Activated T-cell treated with anti-CD3 and anti-CD28 coated beads, Interleukin-2, amount 50 U/mL, for 4 hours (primary cell): ENCODE results near the gene CCDC78. TPM values are rescaled to one million over a fixed set of nuclear protein-coding genes. Genes with fewer than 3 reads are reported as not detected.

Experiments
- ATAC-seq, 2 donors: fragments of 200-7000 bp; cut with Tn5 transposase; one replicate each; pipeline ENCODE4 v1.10.0; 2021
- DNase-seq: peaks from one replicate; pipeline ENCODE4 v3.0.0-alpha.2; 2020
- H3K27me3 Mint-ChIP-seq: one replicate; pipeline ENCODE4 v1.8.0; 2021; ENCODE audit warnings: low read depth, mixed read lengths
- H3K36me3 Mint-ChIP-seq: one replicate; pipeline ENCODE4 v1.8.0; 2022; ENCODE audit warnings: mixed read lengths; ENCODE audit not compliant: insufficient read depth
- H3K4me1 Mint-ChIP-seq: one replicate; pipeline ENCODE4 v1.8.0; 2021; ENCODE audit warnings: low read depth, mixed read lengths
- H3K4me3 Mint-ChIP-seq: one replicate; pipeline ENCODE4 v1.8.0; 2021; ENCODE audit warnings: mild to moderate bottlenecking, moderate library complexity, mixed read lengths
- H3K9me3 Mint-ChIP-seq: one replicate; pipeline ENCODE4 v1.8.0; 2021; ENCODE audit warnings: mixed read lengths
- total RNA-seq, 3 donors: library from RNA; stranded (reverse); gene quantifications; one replicate each; pipeline ENCODE4 v1.2.1, GENCODE V29; 2021

Gene CCDC78
- total RNA-seq, 3 donors from 2014 or later = 5.4 to 9.1 (median 7.0) TPM

DNA sequence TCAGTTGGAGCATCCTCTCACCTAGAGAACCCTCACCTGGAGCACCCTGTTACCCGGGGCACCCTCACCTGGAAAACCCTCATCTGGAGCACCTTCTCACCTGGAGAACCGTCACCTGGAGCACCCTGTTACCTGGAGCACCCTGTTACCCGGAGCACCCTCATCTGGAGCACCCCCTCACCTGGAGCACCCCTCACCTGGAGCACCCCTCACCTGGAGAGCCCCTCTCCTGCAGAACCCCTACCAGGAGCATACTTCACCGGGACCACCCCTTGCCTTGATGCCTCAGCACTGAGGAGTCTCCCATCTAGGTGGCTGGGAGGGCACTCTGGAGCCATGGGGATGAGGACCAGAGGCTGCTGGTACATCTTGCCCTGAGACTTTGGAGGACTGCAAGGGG, 17.3 kb downstream of the CCDC78 start:
- no peak overlapping the region for H3K4me3 Mint-ChIP-seq
- peaks cover 2% of the 10 kb centered on the region for H3K4me1 Mint-ChIP-seq
- ATAC-seq (no peak), DNase-seq (no peak)
- H3K9me3 Mint-ChIP-seq = no peaks in the 10 kb centered on the region
- H3K27me3 Mint-ChIP-seq = peaks cover 49% of the 10 kb centered on the region
- H3K36me3 Mint-ChIP-seq = no peaks in the 10 kb centered on the region

DNA sequence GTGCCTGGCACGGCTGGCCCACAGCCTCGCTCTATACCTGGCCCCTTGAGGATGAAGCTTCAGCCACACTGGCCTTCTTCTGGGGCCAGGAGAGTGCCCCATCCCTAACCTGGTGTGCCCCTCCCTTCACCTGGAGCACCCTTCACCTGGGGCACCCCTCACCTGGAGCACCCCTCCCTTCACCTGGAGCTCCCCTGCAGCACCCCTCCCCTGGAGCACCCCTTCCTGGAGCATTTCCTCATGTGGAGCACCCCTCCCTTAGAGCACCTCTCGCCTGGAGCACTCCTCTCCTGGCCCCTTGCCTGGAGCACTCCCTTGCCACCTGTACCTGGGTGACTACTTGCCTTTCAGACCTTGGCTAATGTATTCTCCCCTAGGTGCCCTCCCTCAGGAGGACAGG, 18.2 kb downstream of the CCDC78 start:
- Mint-ChIP-seq H3K4me3 (no peak overlapping the region), H3K27me3 (peaks cover 50% of the 10 kb centered on the region), H3K36me3 (no peaks in the 10 kb centered on the region), H3K9me3 (no peaks in the 10 kb centered on the region), H3K4me1 (peaks cover 2% of the 10 kb centered on the region)
- ATAC-seq = no peak
- DNase-seq = no peak

DNA sequence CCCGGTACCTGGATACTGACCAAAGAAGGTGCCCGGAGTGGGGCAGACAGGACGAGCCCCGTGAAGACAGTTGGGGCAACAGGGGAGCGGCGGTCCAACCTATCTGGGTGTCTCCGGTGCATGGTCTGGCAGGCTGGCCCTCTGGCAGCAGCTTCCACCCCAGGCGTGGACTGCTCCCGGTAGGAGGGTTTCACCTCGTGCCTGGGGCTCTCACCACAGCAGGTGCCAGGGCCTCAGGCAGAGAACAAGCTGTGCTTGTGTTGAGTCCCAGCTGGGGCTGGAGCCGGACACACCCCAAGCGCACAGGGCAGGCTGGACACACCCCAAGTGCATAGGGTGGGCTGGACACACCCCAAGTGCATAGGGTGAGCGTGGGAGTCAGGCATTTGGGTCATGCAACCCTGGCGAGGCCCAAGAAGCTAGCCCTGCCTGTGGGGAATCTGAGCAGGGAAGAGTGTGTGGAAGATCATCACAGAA, 19.1 kb downstream of the CCDC78 start:
- peaks cover 53% of the 10 kb centered on the region for H3K27me3 Mint-ChIP-seq

DNA sequence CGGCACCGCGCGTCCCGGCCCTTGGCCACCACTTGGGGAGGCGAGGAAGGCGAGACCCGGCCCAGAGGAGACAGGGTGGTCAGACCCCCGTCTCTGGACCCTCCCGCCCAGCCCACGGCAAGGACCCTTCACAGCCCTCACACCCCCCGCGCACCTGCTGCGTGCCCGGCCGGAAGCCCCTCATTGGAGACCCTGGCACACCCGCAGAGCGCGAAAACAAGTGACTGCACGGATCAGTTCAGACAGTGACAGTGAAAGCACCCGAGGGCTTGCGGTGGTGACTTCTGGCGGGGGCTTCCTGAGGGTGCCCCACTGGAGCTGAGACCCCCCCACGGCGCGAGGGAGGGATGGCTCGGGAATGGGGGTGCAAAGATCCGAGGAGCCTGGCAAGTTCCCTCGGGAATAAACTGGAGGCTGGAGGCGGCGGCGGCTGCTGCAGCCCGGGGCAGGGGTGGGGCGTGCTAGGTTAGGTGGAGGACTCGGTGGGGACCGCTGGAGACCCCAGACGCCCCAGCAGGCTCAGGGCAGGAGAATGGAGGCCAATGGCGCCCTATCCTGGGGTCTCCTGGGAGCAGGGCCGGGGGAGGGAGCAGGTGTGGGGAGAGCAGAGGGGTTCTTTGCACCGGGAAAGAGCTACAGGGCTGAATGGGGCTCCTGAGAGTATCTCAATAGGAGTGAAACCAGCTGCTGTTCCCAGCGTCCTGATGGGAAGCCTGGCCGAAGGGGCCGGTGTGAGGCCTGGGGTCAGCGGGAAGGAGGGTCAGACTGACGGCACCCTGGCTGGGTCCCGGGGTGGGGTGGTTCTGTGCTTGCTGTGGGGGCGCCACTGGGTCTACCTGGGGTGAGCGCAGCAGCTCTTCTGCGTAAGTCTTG, 19.8 kb downstream of the CCDC78 start:
- Mint-ChIP-seq H3K27me3 (peaks cover 56% of the 10 kb centered on the region), H3K9me3 (no peaks in the 10 kb centered on the region), H3K4me1 (peaks cover 4% of the 10 kb centered on the region), H3K4me3 (peak overlapping the region; percentile 56), H3K36me3 (no peaks in the 10 kb centered on the region)
- DNase-seq (no peak), ATAC-seq (peak in 1 of 2 donors; percentile 19)

More for the DNA sequence above, 19.1 kb downstream of the CCDC78 start:
- Mint-ChIP-seq H3K9me3 (no peaks in the 10 kb centered on the region), H3K4me3 (no peak overlapping the region), H3K36me3 (no peaks in the 10 kb centered on the region), H3K4me1 (peaks cover 4% of the 10 kb centered on the region)
- DNase-seq (no peak), ATAC-seq (no peak)

DNA sequence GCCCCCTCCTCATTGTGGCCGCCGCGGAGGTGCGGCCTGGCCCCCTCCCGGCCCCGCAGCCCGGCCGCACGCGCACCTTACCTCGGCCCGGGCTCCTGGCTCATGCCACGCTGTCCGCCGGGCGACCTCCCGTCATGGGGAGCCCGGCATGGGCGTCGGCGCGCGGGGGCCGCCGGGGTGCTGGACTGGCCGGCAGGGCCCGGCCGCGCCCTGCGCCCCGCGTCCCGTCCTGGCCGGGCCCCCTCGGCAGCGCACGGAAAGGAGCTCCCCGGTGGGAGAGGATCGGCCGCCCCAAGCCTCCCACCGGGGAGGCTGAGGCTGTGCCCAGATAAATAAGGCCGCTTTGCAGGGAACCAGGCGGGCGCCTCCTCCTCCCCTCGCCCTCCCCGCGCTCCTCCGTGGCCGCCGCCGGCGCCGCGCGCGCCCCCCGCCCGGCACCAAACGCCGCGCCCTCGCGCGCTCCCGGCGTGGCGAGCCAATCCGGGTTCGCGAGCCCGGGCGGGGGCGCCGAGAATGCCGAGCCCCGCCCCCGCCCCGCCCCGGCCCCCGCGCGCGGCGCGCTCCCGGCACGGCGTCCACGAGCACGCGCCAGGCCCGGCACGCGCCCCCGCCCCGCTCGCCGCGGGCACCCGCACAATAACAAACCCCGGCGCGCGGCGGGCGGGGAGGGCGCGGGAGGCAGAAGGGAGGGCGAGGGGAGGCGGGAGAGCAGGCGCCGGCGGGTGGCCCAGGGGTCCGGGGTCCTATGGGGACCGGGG, 20.6 kb downstream of the CCDC78 start, which contains the start of gene FBXL16:
FBXL16 (minus strand) TSS at position 371 of the 758 bp plus-strand sequence. CDS start 8,396 bp downstream, outside the sequence.
- Mint-ChIP-seq H3K9me3 (no peaks in the 10 kb centered on the region), H3K4me3 (peak within 1 kb of the TSS; percentile 56), H3K36me3 (no peaks in the 10 kb centered on the region), H3K4me1 (peaks cover 4% of the 10 kb centered on the region), H3K27me3 (peaks cover 55% of the 10 kb centered on the region)
- DNase-seq = no peak
- ATAC-seq = peak in 1 of 2 donors; percentile 5

DNA sequence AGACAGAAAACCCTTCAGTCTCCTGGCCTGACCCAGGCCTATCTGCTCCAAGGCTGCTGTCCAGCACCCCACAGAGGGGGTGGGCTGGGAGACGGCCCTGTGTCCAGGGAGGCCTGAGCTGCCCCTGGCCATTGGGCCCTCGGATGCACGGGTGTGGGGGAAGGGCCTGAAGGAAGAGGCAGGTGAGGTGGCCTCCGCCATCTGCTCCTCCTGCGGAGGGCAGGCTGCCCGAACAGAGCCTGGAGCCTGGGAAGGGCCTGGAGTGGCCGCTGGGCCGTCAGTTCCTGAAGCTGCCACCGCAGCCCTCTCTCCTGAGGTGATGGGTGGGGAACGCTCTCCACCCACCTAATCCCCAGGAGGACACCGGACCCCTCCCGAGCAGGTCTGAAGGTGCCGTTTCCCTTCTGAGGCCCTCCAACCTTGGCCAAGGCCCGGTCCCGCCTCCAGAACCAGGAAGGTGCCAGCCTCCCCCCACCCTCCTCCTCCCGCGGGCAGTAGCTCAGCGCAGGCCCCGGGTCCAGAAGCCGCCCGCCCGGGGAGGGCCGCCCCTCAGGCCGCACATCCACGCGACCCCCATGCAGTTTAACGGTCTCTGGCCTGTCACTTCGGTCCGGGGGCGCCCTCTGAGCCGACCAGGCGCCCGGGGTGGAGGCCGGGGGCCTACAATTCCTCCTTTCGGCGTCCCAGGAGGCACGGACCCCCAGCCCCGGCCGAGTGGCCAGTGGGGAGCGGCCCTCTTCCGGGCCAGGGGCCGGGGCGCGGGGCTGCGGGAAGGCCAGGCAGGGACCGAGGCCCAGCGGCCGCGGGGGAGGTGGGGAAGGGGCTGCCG, 21.5 kb downstream of the CCDC78 start:
- DNase-seq = no peak
- Mint-ChIP-seq H3K4me3 (no peak overlapping the region), H3K36me3 (no peaks in the 10 kb centered on the region), H3K27me3 (peaks cover 54% of the 10 kb centered on the region), H3K4me1 (peaks cover 7% of the 10 kb centered on the region), H3K9me3 (no peaks in the 10 kb centered on the region)
- no peak for ATAC-seq

DNA sequence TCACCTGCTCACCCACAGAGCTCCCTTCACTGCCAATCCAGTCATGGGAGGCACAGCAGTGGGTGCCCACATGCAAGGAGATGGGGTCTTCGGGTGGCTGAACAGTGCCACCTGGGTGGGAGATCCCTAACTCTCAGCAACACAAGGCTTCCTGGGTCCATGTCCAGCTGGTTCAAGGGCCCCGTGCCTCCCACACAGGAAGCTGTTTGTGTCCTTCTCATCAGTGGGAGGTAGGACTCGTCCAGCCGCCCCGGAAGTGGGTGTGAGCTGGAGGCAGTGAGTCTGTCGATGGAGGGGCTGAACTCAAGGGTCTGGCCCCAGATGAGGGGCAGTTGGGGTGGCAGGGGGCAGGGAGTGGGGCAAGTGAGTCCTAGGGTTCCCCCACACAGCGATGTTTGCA, 22.2 kb downstream of the CCDC78 start:
- Mint-ChIP-seq H3K36me3 (no peaks in the 10 kb centered on the region), H3K27me3 (peaks cover 47% of the 10 kb centered on the region), H3K4me1 (peaks cover 9% of the 10 kb centered on the region), H3K9me3 (no peaks in the 10 kb centered on the region), H3K4me3 (no peak overlapping the region)
- DNase-seq (no peak), ATAC-seq (no peak)

GRCh38 chr16:703406-703805, 22.8 kb downstream of the CCDC78 start:
- no peak for ATAC-seq
- Mint-ChIP-seq H3K36me3 (no peaks in the 10 kb centered on the region), H3K4me3 (no peak overlapping the region), H3K9me3 (no peaks in the 10 kb centered on the region), H3K4me1 (peaks cover 12% of the 10 kb centered on the region), H3K27me3 (peaks cover 41% of the 10 kb centered on the region)
- no peak for DNase-seq

- ATAC-seq (no peak), DNase-seq (no peak)
- H3K4me3 Mint-ChIP-seq = no peak overlapping the region
- H3K9me3 Mint-ChIP-seq = no peaks in the 10 kb centered on the region
- no peaks in the 10 kb centered on the region for H3K36me3 Mint-ChIP-seq
- H3K4me1 Mint-ChIP-seq = peaks cover 12% of the 10 kb centered on the region
- H3K27me3 Mint-ChIP-seq = peaks cover 32% of the 10 kb centered on the region
Measured at GRCh38 chr16:702341-702740, 23.9 kb downstream of the CCDC78 start.

- no peaks in the 10 kb centered on the region for H3K36me3 Mint-ChIP-seq
- no peak overlapping the region for H3K4me3 Mint-ChIP-seq
- ATAC-seq (peak; percentile 79), DNase-seq (peak; percentile 48)
- H3K4me1 Mint-ChIP-seq = peaks cover 15% of the 10 kb centered on the region
- H3K27me3 Mint-ChIP-seq = peaks cover 20% of the 10 kb centered on the region
- no peaks in the 10 kb centered on the region for H3K9me3 Mint-ChIP-seq
Measured at GRCh38 chr16:700684-701584, 25.3 kb downstream of the CCDC78 start.

- ATAC-seq (no peak), DNase-seq (no peak)
- Mint-ChIP-seq H3K4me1 (peaks cover 22% of the 10 kb centered on the region), H3K4me3 (no peak overlapping the region), H3K27me3 (peaks cover 20% of the 10 kb centered on the region), H3K36me3 (no peaks in the 10 kb centered on the region), H3K9me3 (no peaks in the 10 kb centered on the region)
Measured at GRCh38 chr16:698911-699671, 27.2 kb downstream of the CCDC78 start.

DNA sequence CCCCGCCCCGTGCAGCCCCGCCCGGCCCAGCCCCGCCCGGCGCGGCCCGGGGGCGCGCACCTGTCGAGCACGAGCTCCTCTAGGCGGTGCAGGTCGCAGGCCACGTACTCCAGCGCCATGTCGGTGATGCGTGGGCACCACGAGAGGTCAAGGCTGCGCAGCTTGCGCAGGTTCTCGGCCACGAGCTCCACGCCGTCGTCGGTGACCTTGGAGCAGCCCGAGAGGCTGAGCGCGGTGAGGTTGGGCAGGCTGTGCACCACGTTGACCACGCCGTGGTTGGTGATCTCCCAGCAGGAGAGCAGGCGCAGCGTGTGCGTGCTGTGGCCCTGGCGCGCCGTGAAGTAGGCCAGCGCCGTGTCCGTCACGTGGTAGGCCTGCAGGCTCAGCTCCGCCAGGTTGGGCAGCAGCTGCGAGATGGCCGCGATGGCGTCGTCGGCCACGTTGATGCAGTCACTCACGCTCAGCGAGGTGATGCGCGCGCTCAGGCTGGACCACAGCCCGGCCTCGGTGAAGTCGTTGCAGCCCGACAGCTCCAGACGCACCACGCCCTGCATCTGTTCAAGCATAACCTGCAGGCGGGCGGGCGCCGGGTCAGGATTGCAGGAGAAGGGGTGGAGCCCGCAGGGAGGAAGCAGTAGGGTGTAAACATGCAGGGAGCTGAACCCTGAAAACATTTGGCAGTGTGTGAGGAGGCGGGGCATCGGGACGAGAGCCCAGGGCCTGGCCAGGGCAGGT, 30.7 kb downstream of the CCDC78 start:
- no peaks in the 10 kb centered on the region for H3K36me3 Mint-ChIP-seq
- H3K4me3 Mint-ChIP-seq = peak overlapping the region; percentile 78
- H3K9me3 Mint-ChIP-seq = no peaks in the 10 kb centered on the region
- peaks cover 4% of the 10 kb centered on the region for H3K27me3 Mint-ChIP-seq
- ATAC-seq (peak; percentile 77 to 81), DNase-seq (peak; percentile 66)
- peaks cover 27% of the 10 kb centered on the region for H3K4me1 Mint-ChIP-seq
